PC-3 (cell line): ENCODE results near the gene CYP46A1. TPM values are rescaled to one million over a fixed set of nuclear protein-coding genes. Genes with fewer than 3 reads are reported as not detected.

ENCODE experiments used
- ATAC-seq: fragments of 200-7000 bp; cut with Tn5 transposase; 2 replicates; pipeline ENCODE4 v1.9.1; 2020; ENCODE audit warnings: mild to moderate bottlenecking, moderate library complexity
- BruUV-seq: library from RNA; stranded (reverse); fragments of 400-500 nt; replicated peaks from 2 replicates; lab custom pipeline; 2021; lab: Mats Ljungman, UMichigan
- CTCF ChIA-PET: fragments of 300-600 bp; sonication (Branson Sonifier 250); formaldehyde crosslinking; loops from one replicate; lab custom pipeline; 2022; ENCODE audit warnings: antibody characterized with exemption; lab: Charles Lee
- POLR2A ChIA-PET: fragments of 300-600 bp; sonication (Branson Sonifier 250); formaldehyde crosslinking; loops from one replicate; lab custom pipeline; 2022; ENCODE audit warnings: antibody characterized with exemption; ENCODE audit not compliant: unreplicated experiment; lab: Charles Lee
- DNase-seq: peaks from one replicate; pipeline ENCODE4 v3.0.0-alpha.2; 2015
- H2AFZ ChIP-seq: fragments of 300-600 bp; sonication (generic); 2 replicates; pipeline ENCODE4 v1.6.0; 2016; ENCODE audit warnings: antibody characterized with exemption, low read length
- H3F3A ChIP-seq: fragments of 300-600 bp; sonication (generic); one replicate; pipeline ENCODE4 v1.6.0; 2017; ENCODE audit warnings: antibody characterized with exemption, low read length, control low read depth, mild to moderate bottlenecking; ENCODE audit not compliant: unreplicated experiment
- H3K27ac ChIP-seq: fragments of 300-600 bp; sonication (generic); 2 replicates; pipeline ENCODE4 v1.5.1; 2016; ENCODE audit warnings: mild to moderate bottlenecking, low read length
- H3K27me3 ChIP-seq: fragments of 300-600 bp; sonication (generic); 2 replicates; pipeline ENCODE4 v1.6.1; 2016; ENCODE audit warnings: low read length, mixed read lengths
- H3K36me3 ChIP-seq: fragments of 300-600 bp; sonication (generic); 2 replicates; pipeline ENCODE4 v1.6.1; 2016; ENCODE audit warnings: low read depth, mixed run types, low read length, mixed read lengths
- H3K4me1 ChIP-seq: fragments of 300-600 bp; sonication (generic); 2 replicates; pipeline ENCODE4 v1.5.1; 2016; ENCODE audit warnings: low read length; ENCODE audit not compliant: insufficient read depth
- H3K4me2 ChIP-seq: fragments of 300-600 bp; sonication (generic); 2 replicates; pipeline ENCODE4 v1.6.0; 2016; ENCODE audit warnings: low read length
- H3K4me3 ChIP-seq: fragments of 300-600 bp; sonication (generic); 2 replicates; pipeline ENCODE4 v1.5.1; 2016; ENCODE audit warnings: mild to moderate bottlenecking, low read length, mixed read lengths
- H3K79me2 ChIP-seq: fragments of 300-600 bp; sonication (generic); 2 replicates; pipeline ENCODE4 v1.6.1; 2017; ENCODE audit warnings: low read length, mixed read lengths
- H3K9ac ChIP-seq: fragments of 300-600 bp; sonication (generic); 2 replicates; pipeline ENCODE4 v1.6.0; 2016; ENCODE audit warnings: mild to moderate bottlenecking, low read length
- H3K9me2 ChIP-seq: fragments of 300-600 bp; sonication (generic); replicated peaks from 2 replicates; pipeline ENCODE4 v1.6.1; 2016; ENCODE audit warnings: mixed run types, low read length, mixed read lengths
- H3K9me3 ChIP-seq: fragments of 300-600 bp; sonication (generic); 2 replicates; pipeline ENCODE4 v1.6.1; 2016; ENCODE audit warnings: low read length, mixed read lengths
- H4K20me1 ChIP-seq: fragments of 300-600 bp; sonication (generic); 2 replicates; pipeline ENCODE4 v1.6.1; 2016; ENCODE audit warnings: low read length, mixed read lengths
- CTCF ChIP-seq: fragments of 300-600 bp; sonication (generic); conservative IDR thresholded peaks from 2 replicates; pipeline ENCODE4 v1.5.1; 2017; ENCODE audit warnings: antibody characterized with exemption, low read depth, mild to moderate bottlenecking, low read length
- EZH2 ChIP-seq: fragments of 300-600 bp; sonication (generic); IDR thresholded peaks from one replicate; pipeline ENCODE4 v1.6.1; 2017; ENCODE audit warnings: antibody characterized with exemption, mild to moderate bottlenecking, low read length; ENCODE audit not compliant: unreplicated experiment
- EZH2phosphoT487 ChIP-seq: fragments of 300-600 bp; sonication (generic); IDR thresholded peaks from 2 replicates; pipeline ENCODE4 v1.6.1; 2018; ENCODE audit warnings: mild to moderate bottlenecking, antibody characterized with exemption, low read length, borderline replicate concordance
- intact Hi-C: fragments of 100-400 bp; cut with micrococcal nuclease; formaldehyde crosslinking; loops from 2 replicates; pipeline ENCODE4 v1.9.0; 2023
- total RNA-seq: library from RNA; depleted of rRNA; stranded (reverse); fragments of >200 nt; gene quantifications from 2 replicates; pipeline ENCODE4 v1.2.3, GENCODE V29; 2014

CYP46A1 gene
- total RNA-seq, 1 experiment from 2014 or later = 1.2 TPM

GRCh38 chr14:99758121-99758821 lies 74.2 kb downstream of the CYP46A1 start:
- Histone ChIP-seq H3K79me2 (no peaks in the 10 kb centered on the region), H3K27ac (peak overlapping the region; percentile 95), H2AFZ (no peak overlapping the region; the same call in 1 of the 2 replicates), H4K20me1 (no peaks in the 10 kb centered on the region), H3K9ac (peak overlapping the region; percentile 75), H3K27me3 (no peaks in the 10 kb centered on the region), H3F3A (no peaks in the 10 kb centered on the region), H3K4me3 (peak overlapping the region; percentile 31; the same call in 1 of the 2 replicates), H3K4me1 (peaks cover 56% of the 10 kb centered on the region), H3K9me3 (no peaks in the 10 kb centered on the region), H3K9me2 (no peaks in the 10 kb centered on the region), H3K4me2 (peak overlapping the region; percentile 75), H3K36me3 (no peaks in the 10 kb centered on the region)
- DNase-seq = peak; percentile 94
- intact Hi-C loops = no loop called here
- peak; percentile 68 for ATAC-seq
- POLR2A ChIA-PET = interaction anchor here (0.5 to 1.0 kb wide), 3 partner anchors 14 to 142 kb away, joined by 3 to 6 read pairs (median 3); no protein-coding TSS in a partner anchor
- TF ChIP-seq CTCF = no peak
- no peak for TF ChIP-seq EZH2phosphoT487
- no peak for TF ChIP-seq EZH2
- CTCF ChIA-PET = interaction anchor here (0.9 to 1.6 kb wide), 3 partner anchors 11 to 35 kb away, joined by 3 to 7 read pairs (median 4); partner anchors contain the start of gene EML1
- TSS peak; percentile 46 for BruUV-seq

GRCh38 chr14:99758872-99759545 lies 74.9 kb downstream of the CYP46A1 start:
- Histone ChIP-seq H2AFZ (no peak overlapping the region), H3F3A (no peaks in the 10 kb centered on the region), H3K9me2 (no peaks in the 10 kb centered on the region), H3K9ac (peak overlapping the region; percentile 75; the same call in 1 of the 2 replicates), H3K27me3 (no peaks in the 10 kb centered on the region), H3K9me3 (no peaks in the 10 kb centered on the region), H3K36me3 (no peaks in the 10 kb centered on the region), H3K79me2 (no peaks in the 10 kb centered on the region), H3K27ac (peak overlapping the region; percentile 95), H3K4me1 (peaks cover 49% of the 10 kb centered on the region), H3K4me3 (no peak overlapping the region), H4K20me1 (no peaks in the 10 kb centered on the region), H3K4me2 (peak overlapping the region; percentile 75)
- no peak for ATAC-seq
- DNase-seq = no peak
- BruUV-seq = no TSS peak
- intact Hi-C loops = no loop called here
- CTCF ChIA-PET = interaction anchor here (0.9 to 1.6 kb wide), 3 partner anchors 12 to 34 kb away, joined by 3 to 7 read pairs (median 4); partner anchors contain the start of gene EML1
- TF ChIP-seq CTCF (no peak), EZH2 (no peak), EZH2phosphoT487 (no peak)
- POLR2A ChIA-PET = interaction anchor here (0.6 kb wide), 2 partner anchors 13 to 276 kb away, joined by 4 to 6 read pairs; no protein-coding TSS in a partner anchor
